H1 (cell line): ENCODE results near the gene PITRM1. TPM values are rescaled to one million over a fixed set of nuclear protein-coding genes. Genes with fewer than 3 reads are reported as not detected.

Experiments used
- CTCF ChIA-PET: fragments of 300-600 bp; sonication (Branson Sonifier 250); formaldehyde crosslinking; loops from one replicate; lab custom pipeline; 2021; ENCODE audit not compliant: partially characterized antibody; lab: Charles Lee
- POLR2A ChIA-PET: fragments of 300-600 bp; sonication (Branson Sonifier 250); formaldehyde crosslinking; loops from one replicate; lab custom pipeline; 2021; ENCODE audit warnings: inconsistent platforms; ENCODE audit not compliant: partially characterized antibody; lab: Charles Lee
- DNase-seq, 2 experiments: peaks; one replicate each; pipeline versions ENCODE4 v3.0.0 to v3.0.0-alpha.2; 2010 to 2022; ENCODE audit warnings: low spot score in 2 of 2, low read depth in 1 of 2, mixed read lengths in 1 of 2
- FAIRE-seq: peaks from 2 replicates; lab custom pipeline; 2011; peaks lifted over from hg19 to GRCh38; lab: Jason Lieb, UNC
- H2AFZ ChIP-seq: 2 replicates; pipeline ENCODE4 v1.8.1; 2012; ENCODE audit warnings: low read length, inconsistent platforms
- H2AK5ac ChIP-seq: 2 replicates; pipeline ENCODE4 v1.6.1; 2013; ENCODE audit warnings: low read depth, low read length
- H2BK120ac ChIP-seq: replicated peaks from 2 replicates; pipeline ENCODE3; 2013; ENCODE audit warnings: low read depth, low read length, inconsistent platforms
- H2BK12ac ChIP-seq: 2 replicates; pipeline ENCODE4 v1.6.1; 2013; ENCODE audit warnings: low read depth, low read length
- H2BK15ac ChIP-seq: 2 replicates; pipeline ENCODE4 v1.6.1; 2013; ENCODE audit warnings: low read length
- H2BK20ac ChIP-seq: 2 replicates; pipeline ENCODE4 v1.6.1; 2013; ENCODE audit warnings: low read length
- H2BK5ac ChIP-seq: 2 replicates; pipeline ENCODE4 v1.6.1; 2013; ENCODE audit warnings: low read depth, low read length
- H3K14ac ChIP-seq: 2 replicates; pipeline ENCODE4 v1.6.1; 2013; ENCODE audit warnings: inconsistent platforms; ENCODE audit not compliant: insufficient read length
- H3K18ac ChIP-seq: 2 replicates; pipeline ENCODE4 v1.6.1; 2013; ENCODE audit warnings: low read length; ENCODE audit errors: extremely low read depth
- H3K23ac ChIP-seq: 2 replicates; pipeline ENCODE4 v1.6.1; 2013; ENCODE audit warnings: inconsistent platforms; ENCODE audit not compliant: insufficient read length
- H3K23me2 ChIP-seq: 2 replicates; pipeline ENCODE4 v1.6.1; 2013; ENCODE audit warnings: low read depth, low read length
- H3K27ac ChIP-seq: 2 replicates; pipeline ENCODE4 v1.6.1; 2011; ENCODE audit warnings: low read depth, low read length, inconsistent platforms
- H3K27me3 ChIP-seq, 4 experiments: replicated peaks in 1 of 4; 1 replicate in 1 of 4; 2 replicates in 3 of 4; pipeline versions ENCODE4 v1.6.1 to v1.8.1; 2011 to 2013; ENCODE audit warnings: low read length in 3 of 4, mild to moderate bottlenecking in 3 of 4, inconsistent platforms in 2 of 4, mixed read lengths in 2 of 4, moderate library complexity in 1 of 4; ENCODE audit not compliant: control insufficient read depth in 3 of 4, insufficient read depth in 3 of 4; ENCODE audit errors: extremely low read depth in 1 of 4
- H3K36me3 ChIP-seq, 4 experiments: 2 replicates each; pipeline versions ENCODE4 v1.6.1 to v1.8.1; 2011 to 2013; ENCODE audit warnings: mild to moderate bottlenecking in 4 of 4, low read length in 3 of 4, moderate library complexity in 2 of 4, control low read depth in 1 of 4, inconsistent platforms in 1 of 4; ENCODE audit not compliant: insufficient read depth in 4 of 4, control insufficient read depth in 2 of 4
- H3K4ac ChIP-seq: replicated peaks from 2 replicates; pipeline ENCODE3; 2013; ENCODE audit warnings: low read length, low read depth, mixed read lengths, inconsistent platforms; ENCODE audit not compliant: insufficient read length
- H3K4me1 ChIP-seq, 4 experiments: replicated peaks in 1 of 4; 1 replicate in 1 of 4; 2 replicates in 3 of 4; pipeline versions ENCODE4 v1.6.1 to v1.8.1; 2011 to 2013; ENCODE audit warnings: low read length in 3 of 4, inconsistent platforms in 2 of 4, mixed read lengths in 1 of 4; ENCODE audit not compliant: insufficient read depth in 4 of 4, control insufficient read depth in 3 of 4
- H3K4me2 ChIP-seq, 2 experiments: 2 replicates each; pipeline versions ENCODE4 v1.6.1 to v1.8.1; 2011 to 2013; ENCODE audit warnings: low read depth in 2 of 2, low read length in 2 of 2, control low read depth in 1 of 2, inconsistent platforms in 1 of 2, mild to moderate bottlenecking in 1 of 2; ENCODE audit not compliant: insufficient read depth in 1 of 2
- H3K4me3 ChIP-seq, 4 experiments: fragments of 200-600, 300-600 bp in 1 of 4; sonication (generic), shearing (Covaris generic), sonication (Bioruptor Twin) in 1 of 4; 2 replicates each; pipeline versions ENCODE4 v1.5.1 to v1.8.1; 2011 to 2016; ENCODE audit warnings: low read length in 4 of 4, low read depth in 3 of 4, control low read depth in 2 of 4, inconsistent platforms in 2 of 4, mild to moderate bottlenecking in 2 of 4, mixed read lengths in 1 of 4, moderate library complexity in 1 of 4; ENCODE audit not compliant: insufficient read depth in 2 of 4; ENCODE audit errors: extremely low read depth in 1 of 4
- H3K56ac ChIP-seq: replicated peaks from 2 replicates; pipeline ENCODE3; 2013; ENCODE audit warnings: low read depth, mild to moderate bottlenecking, mixed read lengths, low read length, inconsistent platforms; ENCODE audit not compliant: insufficient read length
- H3K79me1 ChIP-seq: 2 replicates; pipeline ENCODE4 v1.6.1; 2013; ENCODE audit warnings: low read depth, low read length, control low read depth
- H3K79me2 ChIP-seq, 2 experiments: 2 replicates each; pipeline versions ENCODE4 v1.6.1 to v1.8.1; 2012 to 2013; ENCODE audit warnings: low read length in 2 of 2, mild to moderate bottlenecking in 2 of 2, inconsistent platforms in 1 of 2; ENCODE audit not compliant: insufficient read depth in 2 of 2, control insufficient read depth in 1 of 2
- H3K9ac ChIP-seq, 4 experiments: replicated peaks in 1 of 4; 1 replicate in 1 of 4; 2 replicates in 3 of 4; pipeline versions ENCODE4 v1.6.1 to v1.8.1; 2011 to 2013; ENCODE audit warnings: low read depth in 3 of 4, low read length in 3 of 4, control low read depth in 2 of 4, mild to moderate bottlenecking in 2 of 4, moderate library complexity in 2 of 4, inconsistent platforms in 1 of 4; ENCODE audit errors: extremely low read depth in 1 of 4
- H3K9me3 ChIP-seq, 2 experiments: 2 replicates each; pipeline versions ENCODE4 v1.6.1 to v1.8.1; 2012 to 2013; ENCODE audit warnings: mild to moderate bottlenecking in 2 of 2, moderate library complexity in 2 of 2, control low read depth in 1 of 2, inconsistent platforms in 1 of 2, low read depth in 1 of 2, low read length in 1 of 2, mixed read lengths in 1 of 2; ENCODE audit not compliant: insufficient read depth in 2 of 2
- H4K20me1 ChIP-seq, 2 experiments: replicated peaks in 1 of 2; 2 replicates each; pipeline versions ENCODE3 to v1.8.1; 2011 to 2013; ENCODE audit warnings: inconsistent platforms in 2 of 2, low read length in 2 of 2, mild to moderate bottlenecking in 1 of 2; ENCODE audit not compliant: insufficient read depth in 2 of 2, control insufficient read depth in 1 of 2
- H4K5ac ChIP-seq: 2 replicates; pipeline ENCODE4 v1.6.1; 2013; ENCODE audit warnings: low read length, low read depth, mixed read lengths, inconsistent platforms; ENCODE audit not compliant: insufficient read length
- H4K8ac ChIP-seq: 2 replicates; pipeline ENCODE4 v1.8.0; 2013; ENCODE audit warnings: mild to moderate bottlenecking, moderate library complexity, low read length, inconsistent platforms; ENCODE audit not compliant: insufficient read depth; ENCODE audit errors: extremely low read depth
- H4K91ac ChIP-seq: replicated peaks from 2 replicates; pipeline ENCODE3; 2013; ENCODE audit warnings: low read length, mixed read lengths, inconsistent platforms; ENCODE audit not compliant: insufficient read length
- CHD1 ChIP-seq: IDR thresholded peaks from 2 replicates; pipeline ENCODE4 v1.6.1; 2012; ENCODE audit warnings: low read depth, low read length, improper control_type of control experiment
- CREB1 ChIP-seq: IDR thresholded peaks from 2 replicates; pipeline ENCODE4 v1.6.1; 2012; ENCODE audit warnings: inconsistent platforms
- WGBS, 2 experiments: shearing (Covaris generic) in 1 of 2; methylation state at CpG; one replicate each; pipeline versions ENCODE4 v1.1.6 to v1.1.7; 2013 to 2015; ENCODE audit warnings: low lambda C conversion rate in 2 of 2, mixed read lengths in 2 of 2, inconsistent platforms in 1 of 2, low coverage in 1 of 2, missing lambda C conversion rate in 1 of 2; ENCODE audit not compliant: insufficient replicate concordance in 2 of 2, insufficient coverage in 1 of 2, insufficient read length in 1 of 2; ENCODE audit errors: extremely low coverage in 1 of 2, missing lambda C conversion rate in 1 of 2; 5-methylcytosine and 5-hydroxymethylcytosine counted together
- polyA plus RNA-seq, 7 experiments: library from polyadenylated mRNA; depleted of rRNA in 3 of 7; stranded (reverse) in 5 of 7; unstranded in 2 of 7; fragments of >200 nt in 5 of 7; fragments of 200-250 nt in 2 of 7; gene quantifications; 1 replicate in 5 of 7; 2 replicates in 1 of 7; 4 replicates in 1 of 7; pipeline versions ENCODE4 v1.2.1 to v1.2.3, GENCODE V29; 2011 to 2013; ENCODE audit warnings: missing spikeins in 2 of 7, mixed read lengths in 2 of 7
- total RNA-seq: library from RNA; stranded (reverse); fragmentation: NEBNext Ultra II Directional; extraction: Animal tissue kit (Norgen Biotek cat#: 25700); gene quantifications from 2 replicates; pipeline ENCODE4 v1.2.1, GENCODE V29; 2021

PITRM1 gene
- total and polyA plus RNA-seq, 2 of the 8 experiments (the other 6 are each of a cell fraction or from before 2014, with no cell fraction given) = 18.6 to 31.5 TPM

GRCh38 chr10:3140280-3140679 is 32.3 kb downstream of the PITRM1 start:
- Histone ChIP-seq H3K23me2 (no peaks in the 10 kb centered on the region), H3K4me3 (no peak overlapping the region), H4K5ac (no peak overlapping the region), H2BK12ac (no peak overlapping the region), H4K91ac (no peak overlapping the region), H3K36me3 (peaks cover 11 to 60% (median 42%) of the 10 kb centered on the region in 4 experiments), H2AFZ (no peak overlapping the region), H2BK20ac (no peak overlapping the region), H2BK120ac (no peak overlapping the region), H3K14ac (no peak overlapping the region), H4K8ac (no peak overlapping the region), H3K4me2 (no peak overlapping the region), H3K18ac (no peak overlapping the region), H2BK5ac (no peak overlapping the region), H2BK15ac (no peak overlapping the region), H3K4ac (no peak overlapping the region), H3K27ac (no peak overlapping the region), H3K79me2 (no peaks in the 10 kb centered on the region), H3K23ac (no peak overlapping the region), H3K9me3 (no peaks in the 10 kb centered on the region), H3K4me1 (no peaks in the 10 kb centered on the region), H3K9ac (no peak overlapping the region), H2AK5ac (no peak overlapping the region), H4K20me1 (peaks cover 2 to 5% of the 10 kb centered on the region in 2 experiments), H3K79me1 (no peaks in the 10 kb centered on the region), H3K27me3 (no peaks in the 10 kb centered on the region), H3K56ac (no peak overlapping the region)
- DNase-seq (no peak), FAIRE-seq (no peak)
- POLR2A ChIA-PET = no interaction called here
- CTCF ChIA-PET = interaction anchor here (0.7 to 7.5 kb wide), 4 partner anchors 10 to 1620 kb away, joined by 3 to 47 read pairs (median 3); no protein-coding TSS in a partner anchor
- no peak for TF ChIP-seq CHD1
- TF ChIP-seq CREB1 = no peak
- WGBS, 2 experiments = 90% methylated on average over 9 of the region's 9 CpGs; no CpG with 5 or more reads in 1 of the 2 experiments
